GM12873 (cell line): ENCODE results near the gene DRAP1.

ENCODE experiments used
- TF ChIP-seq, protein P1 (sequence below): IDR thresholded peaks from 2 replicates; pipeline ENCODE4 v1.5.1; 2012; ENCODE audit warnings: low read depth, mild to moderate bottlenecking, moderate library complexity, low read length, control low read depth; ENCODE audit not compliant: insufficient read depth; ENCODE audit errors: missing control alignments

DRAP1 gene

DNA sequence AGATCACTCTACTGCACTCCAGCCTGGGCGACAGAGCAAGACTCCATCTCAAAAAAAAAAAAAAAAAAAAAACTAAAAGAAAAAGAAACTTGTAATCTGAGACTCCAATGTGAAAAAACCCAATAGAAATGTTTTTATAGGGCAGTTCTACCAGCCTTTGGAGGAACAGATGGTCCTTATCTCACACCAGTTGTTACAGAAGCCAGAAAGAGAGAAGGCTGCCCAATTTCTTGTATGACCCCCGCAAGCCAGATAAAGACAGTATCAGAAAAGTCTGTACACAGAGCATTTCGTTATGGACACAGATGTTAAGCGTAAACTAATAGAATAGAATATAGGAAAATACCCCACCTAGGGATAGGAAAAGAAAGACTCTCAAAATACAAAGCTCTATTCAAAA lies 14.8 kb downstream of the DRAP1 start:
- TF ChIP-seq, protein P1, sequence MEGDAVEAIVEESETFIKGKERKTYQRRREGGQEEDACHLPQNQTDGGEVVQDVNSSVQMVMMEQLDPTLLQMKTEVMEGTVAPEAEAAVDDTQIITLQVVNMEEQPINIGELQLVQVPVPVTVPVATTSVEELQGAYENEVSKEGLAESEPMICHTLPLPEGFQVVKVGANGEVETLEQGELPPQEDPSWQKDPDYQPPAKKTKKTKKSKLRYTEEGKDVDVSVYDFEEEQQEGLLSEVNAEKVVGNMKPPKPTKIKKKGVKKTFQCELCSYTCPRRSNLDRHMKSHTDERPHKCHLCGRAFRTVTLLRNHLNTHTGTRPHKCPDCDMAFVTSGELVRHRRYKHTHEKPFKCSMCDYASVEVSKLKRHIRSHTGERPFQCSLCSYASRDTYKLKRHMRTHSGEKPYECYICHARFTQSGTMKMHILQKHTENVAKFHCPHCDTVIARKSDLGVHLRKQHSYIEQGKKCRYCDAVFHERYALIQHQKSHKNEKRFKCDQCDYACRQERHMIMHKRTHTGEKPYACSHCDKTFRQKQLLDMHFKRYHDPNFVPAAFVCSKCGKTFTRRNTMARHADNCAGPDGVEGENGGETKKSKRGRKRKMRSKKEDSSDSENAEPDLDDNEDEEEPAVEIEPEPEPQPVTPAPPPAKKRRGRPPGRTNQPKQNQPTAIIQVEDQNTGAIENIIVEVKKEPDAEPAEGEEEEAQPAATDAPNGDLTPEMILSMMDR, result no peak

DNA sequence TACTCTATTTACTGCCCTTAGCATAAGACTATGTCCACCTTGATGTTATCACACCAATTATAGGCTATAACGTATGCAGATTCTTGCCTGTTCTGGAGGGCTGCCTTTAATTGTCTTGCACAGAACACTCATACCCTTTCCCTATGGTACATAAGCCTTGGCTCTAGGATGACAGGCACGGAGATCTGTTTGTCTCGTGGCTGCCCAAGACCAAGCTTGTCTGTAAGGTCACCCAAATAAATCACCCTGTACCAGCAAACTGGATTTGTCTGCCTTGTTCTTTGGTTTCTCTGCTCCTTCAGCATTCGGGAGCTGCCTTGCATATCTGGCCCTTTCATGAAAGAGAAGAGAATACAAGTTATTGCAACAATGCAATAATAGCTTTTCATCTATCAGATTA lies 18.5 kb downstream of the DRAP1 start:
- TF ChIP-seq, protein P1, result no peak

GRCh38 chr11:65941720-65942310 lies 22.6 kb downstream of the DRAP1 start:
- TF ChIP-seq, protein P1, result no peak

DNA sequence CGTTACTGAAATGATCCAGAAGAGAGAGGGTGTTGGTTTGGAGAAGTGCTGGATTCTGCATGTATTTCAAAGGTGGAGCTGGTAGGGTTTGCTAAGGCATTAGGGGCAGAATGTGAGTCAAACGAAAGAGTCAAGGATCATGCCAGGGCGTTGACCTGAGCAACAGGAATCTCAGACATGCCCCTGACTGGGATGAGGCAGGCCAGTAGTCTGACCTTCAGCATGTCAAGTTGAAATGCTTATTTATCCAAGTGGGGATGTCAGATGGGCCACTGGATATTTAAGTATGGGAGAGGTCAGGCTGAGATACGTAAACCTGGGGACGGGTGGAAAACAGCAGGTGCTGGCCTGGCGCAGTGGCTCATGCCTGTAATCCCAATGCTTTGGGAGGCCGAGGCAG lies 23.3 kb downstream of the DRAP1 start:
- TF ChIP-seq, protein P1, result no peak

DNA sequence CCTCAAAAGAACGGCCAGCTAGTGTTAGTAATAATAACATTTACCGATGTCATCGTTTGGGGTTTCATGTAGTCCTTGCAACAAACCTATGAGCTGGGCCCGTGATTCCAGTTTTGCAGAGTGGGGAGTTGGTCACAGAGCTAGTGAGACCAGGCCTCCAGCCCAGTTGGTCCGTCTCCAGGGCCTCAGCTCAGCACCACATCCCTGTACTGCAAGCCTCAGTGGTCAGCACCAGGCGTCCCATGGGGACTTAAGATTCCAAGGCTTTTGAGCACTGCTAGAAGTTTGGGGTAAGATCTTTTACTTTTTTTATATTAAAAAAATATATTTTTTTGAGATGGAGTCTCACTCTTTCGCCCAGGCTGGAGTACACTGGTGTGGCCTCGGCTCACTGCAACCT lies 25.0 kb downstream of the DRAP1 start:
- TF ChIP-seq, protein P1, result no peak

- TF ChIP-seq, protein P1, result no peak
These were observed 25.5 kb downstream of the DRAP1 start for GRCh38 chr11:65944767-65945166.

DNA sequence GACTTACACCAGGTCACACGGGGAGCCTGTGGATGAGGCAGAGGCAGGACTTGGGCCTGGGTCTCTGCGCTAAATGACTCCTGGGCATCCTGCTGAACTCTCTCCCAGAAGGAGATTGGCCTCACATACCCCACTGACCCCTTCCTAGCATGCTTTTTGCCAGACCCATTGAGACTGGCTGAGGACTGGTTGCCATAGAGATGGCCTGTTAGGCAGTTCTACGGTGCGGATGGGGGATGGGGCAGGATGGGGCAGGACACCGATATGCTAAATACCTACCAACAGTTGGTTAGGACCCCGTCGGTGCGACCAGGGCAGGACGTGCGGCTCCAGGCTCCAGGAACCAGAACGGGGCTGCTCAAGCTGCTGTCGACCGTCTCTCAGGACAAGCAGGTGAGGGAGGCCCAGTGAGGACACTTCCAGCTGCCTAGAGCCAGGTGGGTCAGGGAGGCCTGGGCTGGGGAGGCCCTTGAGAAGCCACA lies 26.2 kb downstream of the DRAP1 start, which contains the start of gene TSGA10IP:
Gene TSGA10IP (plus strand): TSS at position 51 of the 482 bp plus-strand sequence. CDS start 196 bp downstream, at position 247.
- TF ChIP-seq, protein P1, result no peak
